Fibroblast of lung (primary cell): ENCODE results near the gene MFSD12. TPM values are rescaled to one million over a fixed set of nuclear protein-coding genes. Genes with fewer than 3 reads are reported as not detected.
A peak's percentile ranks its signal among the peaks of the same experiment; 100 is the strongest.

Source experiments
- DNase-seq, 2 donors: peaks; one replicate each; pipeline versions ENCODE4 v3.0.0 to v3.0.0-alpha.2; 2010; ENCODE audit warnings: low read depth in 2 of 2
- H2AFZ ChIP-seq: 2 replicates; pipeline ENCODE4 v1.5.1; 2012; ENCODE audit warnings: low read length, control low read depth, inconsistent platforms
- H3K27ac ChIP-seq: 2 replicates; pipeline ENCODE4 v1.5.1; 2011; ENCODE audit warnings: low read length, control low read depth; ENCODE audit not compliant: insufficient read depth
- H3K27me3 ChIP-seq: 2 replicates; pipeline ENCODE4 v1.5.1; 2011; ENCODE audit warnings: mild to moderate bottlenecking, low read length; ENCODE audit not compliant: control insufficient read depth, insufficient read depth
- H3K36me3 ChIP-seq: 2 replicates; pipeline ENCODE4 v1.5.1; 2011; ENCODE audit warnings: low read length; ENCODE audit not compliant: control insufficient read depth, insufficient read depth
- H3K4me1 ChIP-seq: 2 replicates; pipeline ENCODE4 v1.5.1; 2011; ENCODE audit warnings: low read length; ENCODE audit not compliant: control insufficient read depth, insufficient read depth; ENCODE audit errors: extremely low read depth
- H3K4me2 ChIP-seq: 2 replicates; pipeline ENCODE4 v1.5.1; 2011; ENCODE audit warnings: low read length, control low read depth; ENCODE audit not compliant: insufficient read depth; ENCODE audit errors: extremely low read depth
- H3K4me3 ChIP-seq, 4 experiments: fragments of 200-600 bp in 1 of 4; sonication (generic) in 1 of 4; replicated peaks in 1 of 4; 2 replicates each; pipeline ENCODE4 v1.5.1; 2011 to 2016; ENCODE audit warnings: low read length in 4 of 4, low read depth in 3 of 4, mild to moderate bottlenecking in 3 of 4, control low read depth in 2 of 4, inconsistent platforms in 1 of 4, mixed read lengths in 1 of 4; ENCODE audit not compliant: insufficient read depth in 1 of 4; ENCODE audit errors: control extremely low read depth in 1 of 4
- H3K79me2 ChIP-seq: 2 replicates; pipeline ENCODE4 v1.5.1; 2012; ENCODE audit warnings: mild to moderate bottlenecking, low read length, inconsistent platforms; ENCODE audit not compliant: control insufficient read depth, insufficient read depth
- H3K9ac ChIP-seq: 2 replicates; pipeline ENCODE4 v1.5.1; 2011; ENCODE audit warnings: mild to moderate bottlenecking, low read length, control low read depth; ENCODE audit not compliant: insufficient read depth
- H3K9me3 ChIP-seq: 2 replicates; pipeline ENCODE4 v1.5.1; 2012; ENCODE audit warnings: low read depth, low read length; ENCODE audit not compliant: control insufficient read depth, insufficient read depth
- H4K20me1 ChIP-seq: 2 replicates; pipeline ENCODE4 v1.5.1; 2011; ENCODE audit warnings: low read length; ENCODE audit not compliant: control insufficient read depth, insufficient read depth; ENCODE audit errors: extremely low read depth
- CTCF ChIP-seq, 2 donors: IDR thresholded peaks in 1 of 2; conservative IDR thresholded peaks in 1 of 2; 1 replicate in 1 of 2; 2 replicates in 1 of 2; pipeline ENCODE4 v1.5.1; 2011 to 2012; ENCODE audit warnings: low read length in 2 of 2, control low read depth in 1 of 2, inconsistent platforms in 1 of 2, low read depth in 1 of 2, mild to moderate bottlenecking in 1 of 2
- EZH2 ChIP-seq: IDR thresholded peaks from 2 replicates; pipeline ENCODE4 v1.5.1; 2012; ENCODE audit warnings: low read length, control low read depth, mild to moderate bottlenecking; ENCODE audit errors: missing control alignments
- polyA plus RNA-seq, 2 donors: library from polyadenylated mRNA; depleted of rRNA in 1 of 2; stranded (reverse) in 1 of 2; unstranded in 1 of 2; fragments of >200 nt; gene quantifications; 2 replicates each; pipeline ENCODE4 v1.2.1, GENCODE V29; 2011 to 2012; ENCODE audit warnings: missing spikeins in 1 of 2
- total RNA-seq: library from RNA; depleted of rRNA; stranded (reverse); fragments of >200 nt; gene quantifications from 2 replicates; pipeline ENCODE4 v1.2.1, GENCODE V29; 2014

Gene MFSD12
- total and polyA plus RNA-seq, 2 donors (not counting 1 experiment from before 2014, with no cell fraction given): 20.6 to 79.9 TPM

DNA sequence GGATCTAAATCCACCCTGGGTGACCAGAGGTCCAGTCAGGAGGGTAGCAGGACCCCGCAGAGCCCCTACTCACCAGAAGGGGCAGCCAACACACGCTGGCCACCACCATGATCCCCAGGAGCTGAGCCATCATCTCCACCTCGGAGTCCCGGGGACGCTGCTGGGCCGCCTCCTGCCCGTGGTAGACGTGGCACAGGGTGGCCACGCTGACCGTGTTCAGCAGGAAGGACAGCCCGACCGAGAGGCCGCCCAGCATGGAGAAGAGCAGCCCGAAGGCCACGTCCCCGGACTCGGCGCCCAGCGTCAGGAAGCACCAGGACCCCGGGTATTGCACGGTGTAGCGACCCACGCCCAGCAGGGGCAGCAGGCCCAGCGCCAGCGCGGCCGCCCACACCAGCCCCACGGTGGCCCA lies 42.4 kb upstream of the MFSD12 start:
- Histone ChIP-seq H3K9me3 (no peaks in the 10 kb centered on the region), H3K27me3 (no peaks in the 10 kb centered on the region), H3K4me1 (peaks cover 2% of the 10 kb centered on the region), H2AFZ (no peak overlapping the region), H3K27ac (no peak overlapping the region), H4K20me1 (no peaks in the 10 kb centered on the region), H3K4me3 (no peak overlapping the region), H3K36me3 (peaks cover 2% of the 10 kb centered on the region), H3K4me2 (no peak overlapping the region), H3K9ac (no peak overlapping the region), H3K79me2 (no peaks in the 10 kb centered on the region)
- TF ChIP-seq EZH2: no peak
- TF ChIP-seq CTCF (conservative IDR thresholded peaks at IDR 0.05 in 1 of 2, IDR thresholded peaks at IDR 0.05 in 1 of 2; ENCODE audit: low read depth in 1 of 2, low read length in 2 of 2): no peak
- no peak for DNase-seq

- no peaks in the 10 kb centered on the region for H3K9me3 ChIP-seq
- H3K9ac ChIP-seq: no peak overlapping the region
- no peaks in the 10 kb centered on the region for H3K79me2 ChIP-seq
- DNase-seq: no peak
- peaks cover 2% of the 10 kb centered on the region for H3K36me3 ChIP-seq
- H2AFZ ChIP-seq: no peak overlapping the region
- no peaks in the 10 kb centered on the region for H3K4me1 ChIP-seq
- H3K4me3 ChIP-seq: no peak overlapping the region
- no peak overlapping the region for H3K4me2 ChIP-seq
- no peaks in the 10 kb centered on the region for H3K27me3 ChIP-seq
- H3K27ac ChIP-seq: no peak overlapping the region
- no peaks in the 10 kb centered on the region for H4K20me1 ChIP-seq
- TF ChIP-seq CTCF (conservative IDR thresholded peaks at IDR 0.05 in 1 of 2, IDR thresholded peaks at IDR 0.05 in 1 of 2; ENCODE audit: low read depth in 1 of 2, low read length in 2 of 2) (no peak), EZH2 (no peak)
These were observed 38.2 kb upstream of the MFSD12 start for GRCh38 chr19:3595521-3596061.

GRCh38 chr19:3593156-3593555 lies 35.8 kb upstream of the MFSD12 start:
- Histone ChIP-seq H3K4me2 (no peak overlapping the region), H3K9me3 (no peaks in the 10 kb centered on the region), H3K9ac (no peak overlapping the region), H3K27ac (no peak overlapping the region), H3K27me3 (no peaks in the 10 kb centered on the region), H4K20me1 (no peaks in the 10 kb centered on the region), H3K4me3 (no peak overlapping the region), H2AFZ (no peak overlapping the region), H3K4me1 (no peaks in the 10 kb centered on the region), H3K36me3 (no peaks in the 10 kb centered on the region), H3K79me2 (no peaks in the 10 kb centered on the region)
- no peak for DNase-seq
- TF ChIP-seq EZH2: no peak
- TF ChIP-seq CTCF (conservative IDR thresholded peaks at IDR 0.05 in 1 of 2, IDR thresholded peaks at IDR 0.05 in 1 of 2; ENCODE audit: low read depth in 1 of 2, low read length in 2 of 2): peak in 1 of 2 donors; percentile 5
